Caki2 (cell line): ENCODE data around the gene EEF1AKMT3. TPM values are rescaled to one million over a fixed set of nuclear protein-coding genes. Genes with fewer than 3 reads are reported as not detected.

Experiments
- DNase-seq: peaks from one replicate; pipeline ENCODE4 v3.0.0-alpha.2; 2015; ENCODE audit warnings: low read depth
- in situ Hi-C: cut with HindIII; loops from 2 replicates; pipeline ENCODE4 v1.10.0; 2016; ENCODE audit warnings: low sequenced_read_pairs, low pct_unique_long_range_greater_than_20kb, mixed read lengths
- total RNA-seq: library from RNA; depleted of rRNA; stranded (reverse); fragments of >200 nt; shearing (Covaris generic); gene quantifications from 2 replicates; pipeline ENCODE4 v1.2.3, GENCODE V29; 2014; ENCODE audit warnings: low replicate concordance; rRNA removed

Gene EEF1AKMT3
- 10.5 and 12.6 TPM in 2 replicates for total RNA-seq

- DNase-seq = no peak
- in situ Hi-C loops = no loop called here
These were observed at the start of gene EEF1AKMT3 for GRCh38 chr12:57772429-57773322. Gene EEF1AKMT3 (plus strand): TSS chr12:57772614. CDS start chr12:57772725, 111 bp downstream.

GRCh38 chr12:57722716-57723629 lies 49.4 kb upstream of the EEF1AKMT3 start:
- in situ Hi-C loops = no loop called here
- no peak for DNase-seq

DNA sequence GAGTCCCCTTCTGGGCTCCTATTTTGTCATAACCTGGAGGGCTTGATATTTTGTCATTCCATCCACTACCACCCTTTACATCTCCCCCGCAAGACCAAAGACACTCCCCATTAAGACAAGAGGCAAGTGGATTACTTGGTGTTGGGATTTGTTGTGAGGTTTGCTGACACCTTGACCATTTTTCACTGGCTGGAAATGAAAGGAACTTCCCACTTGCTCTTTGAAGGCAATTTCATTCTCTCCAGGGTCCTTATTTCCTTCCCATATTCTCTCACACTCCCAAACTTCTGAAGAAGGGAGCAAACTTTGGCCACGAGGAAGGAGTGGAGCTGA lies 48.8 kb upstream of the EEF1AKMT3 start:
- in situ Hi-C loops = no loop called here
- no peak for DNase-seq

DNA sequence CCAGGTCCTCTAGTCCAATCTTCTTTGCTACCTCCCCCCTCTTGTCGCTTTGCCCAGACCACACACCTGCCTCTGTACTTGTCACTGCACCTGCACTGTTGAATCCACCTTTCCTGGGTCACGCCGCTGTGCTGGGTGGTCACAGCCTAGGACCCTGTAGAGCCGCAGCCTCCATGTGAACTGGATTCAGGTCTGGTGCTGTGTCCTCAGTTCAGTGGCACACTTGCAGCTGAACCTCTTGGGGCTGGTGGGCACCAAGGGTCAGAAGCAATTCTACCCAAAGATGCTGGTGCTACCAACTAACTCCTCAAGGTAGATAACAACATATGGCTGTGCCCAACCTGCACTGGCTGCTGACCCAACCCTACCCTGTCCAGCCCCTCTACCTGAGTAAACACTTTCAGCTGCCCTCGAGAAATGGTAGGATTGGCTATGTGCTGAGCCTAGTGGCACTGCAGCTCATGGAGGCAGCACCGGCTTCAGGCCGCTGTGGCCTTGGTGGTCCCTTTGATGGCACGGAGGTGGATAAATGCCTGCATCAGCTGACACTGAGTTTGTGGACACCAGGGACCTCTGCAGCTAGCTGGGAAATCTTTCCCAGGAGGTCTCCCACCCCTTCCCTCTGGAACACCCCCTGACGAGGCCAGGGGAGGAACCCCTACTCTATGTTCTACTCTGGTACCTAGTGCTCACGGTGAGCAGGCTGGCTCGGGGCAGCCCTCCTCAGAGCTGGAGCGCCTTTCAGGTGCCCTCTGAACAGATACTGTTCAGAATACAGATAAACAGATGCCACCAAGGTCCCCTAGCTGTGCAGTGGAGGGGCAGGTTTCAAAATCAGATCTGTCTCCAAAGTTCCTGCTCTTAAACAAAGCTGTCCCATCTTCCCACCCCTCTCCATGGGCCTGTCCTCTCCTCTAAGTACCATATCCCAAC lies 48.1 kb upstream of the EEF1AKMT3 start:
- DNase-seq = no peak
- in situ Hi-C loops = no loop called here

- no peak for DNase-seq
- in situ Hi-C loops = no loop called here
These were observed 47.3 kb upstream of the EEF1AKMT3 start for GRCh38 chr12:57724936-57725740.

- in situ Hi-C loops = no loop called here
- no peak for DNase-seq
These were observed 46.6 kb upstream of the EEF1AKMT3 start for GRCh38 chr12:57725851-57726150.

DNA sequence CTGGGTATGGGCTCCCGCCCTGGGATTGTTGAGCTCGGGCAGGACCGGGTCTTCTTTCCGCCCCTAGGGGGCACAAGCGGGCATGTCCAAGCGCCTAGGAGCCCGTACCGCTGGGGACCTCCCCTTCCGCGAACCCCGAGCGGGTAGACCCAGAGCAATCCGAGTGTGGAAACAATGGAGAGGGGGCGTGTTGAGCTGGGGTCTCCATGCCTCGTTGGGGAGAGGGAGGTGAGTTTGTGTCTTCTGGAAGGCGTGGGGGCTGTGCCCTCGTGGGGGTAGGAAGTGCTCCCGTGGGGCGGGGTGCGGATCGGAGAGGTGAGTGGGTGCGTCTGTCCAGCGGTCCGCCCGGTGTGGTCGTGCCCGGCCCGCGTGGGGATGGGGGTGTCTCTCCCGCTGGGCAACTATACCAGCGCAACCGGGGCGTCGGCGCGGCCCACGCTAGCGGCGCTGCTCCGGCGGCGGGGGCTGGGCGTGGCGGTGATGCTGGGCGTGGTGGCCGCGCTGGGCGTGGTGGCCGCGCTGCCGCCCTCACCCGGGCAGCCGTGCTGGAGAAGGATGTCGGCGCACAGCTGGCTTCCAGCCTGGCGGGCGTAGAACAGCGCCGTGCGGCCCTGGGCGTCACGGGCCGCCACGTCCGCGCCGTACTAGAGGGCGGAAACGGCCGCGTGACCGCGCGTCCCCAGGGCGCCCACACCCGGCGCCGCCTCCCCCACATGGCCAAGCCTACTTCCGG lies 46.1 kb upstream of the EEF1AKMT3 start:
- peak; percentile 87 for DNase-seq
- in situ Hi-C loops = no loop called here

GRCh38 chr12:57726884-57727757 lies 45.3 kb upstream of the EEF1AKMT3 start:
- peak; percentile 57 for DNase-seq
- in situ Hi-C loops = no loop called here

GRCh38 chr12:57727758-57728395 lies 44.5 kb upstream of the EEF1AKMT3 start:
- in situ Hi-C loops = no loop called here
- DNase-seq = peak; percentile 58

GRCh38 chr12:57729321-57729844 lies 43.0 kb upstream of the EEF1AKMT3 start:
- no peak for DNase-seq
- in situ Hi-C loops = no loop called here

DNA sequence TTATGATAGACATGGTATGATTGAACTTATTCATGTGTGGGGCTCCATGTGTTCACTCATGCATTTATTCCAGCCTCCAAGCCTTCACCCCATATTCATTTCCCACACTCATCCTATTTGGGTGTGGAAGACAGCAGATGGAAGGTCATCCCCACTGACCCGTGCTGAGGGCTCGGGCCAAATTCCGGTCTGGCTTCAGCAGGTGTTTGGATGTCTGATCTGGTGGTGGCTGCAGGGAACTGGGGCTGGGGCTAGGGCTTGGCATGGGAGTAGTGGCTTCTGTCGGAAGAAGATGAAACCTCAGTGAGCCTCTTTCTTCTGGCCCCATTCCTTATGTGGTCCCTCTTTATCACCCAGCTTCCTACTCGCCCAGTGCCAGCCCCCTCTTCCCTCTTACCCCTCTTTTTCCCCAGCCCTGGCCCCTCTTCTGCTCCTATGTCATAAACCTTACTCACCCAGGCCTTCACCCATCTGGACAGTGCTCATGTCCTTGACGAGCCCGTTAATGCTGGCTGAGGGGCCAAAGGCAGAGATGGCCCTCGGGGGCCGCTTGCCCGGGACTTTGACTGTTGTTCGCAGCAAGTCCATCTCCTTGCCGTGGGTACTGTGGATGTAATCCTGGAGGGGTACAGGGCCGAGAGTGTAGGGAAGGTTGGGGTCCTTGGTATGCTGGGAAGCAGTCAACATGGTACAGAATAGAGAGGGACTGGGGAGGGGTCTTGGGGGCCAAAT lies 41.9 kb upstream of the EEF1AKMT3 start:
- in situ Hi-C loops = no loop called here
- DNase-seq = no peak

- no peak for DNase-seq
- in situ Hi-C loops = no loop called here
These were observed 40.9 kb upstream of the EEF1AKMT3 start for GRCh38 chr12:57731411-57732080.

- in situ Hi-C loops = no loop called here
- DNase-seq = no peak
These were observed 40.1 kb upstream of the EEF1AKMT3 start for GRCh38 chr12:57732270-57732669.
